ENCODE measurements around the gene SELENBP1.
"Not testable (repeated sequence)": the region's sequence is repeated elsewhere in the genome, so short reads cannot be mapped to it uniquely, and the experiment has no call there.

Gene SELENBP1

GRCh38 chr1:151377150-151377884 is 4.8 kb upstream of the SELENBP1 start:
- no peak for FAIRE-seq

GRCh38 chr1:151373196-151373595 is 691 bp upstream of the SELENBP1 start:
- no peak for FAIRE-seq

- no peak for FAIRE-seq
Observed at GRCh38 chr1:151371370-151372057, 991 bp downstream of the SELENBP1 start.

- no peak for FAIRE-seq
Observed at GRCh38 chr1:151370211-151370911, 2.1 kb downstream of the SELENBP1 start.

- FAIRE-seq, result no peak
Observed at GRCh38 chr1:151369621-151370048, 2.9 kb downstream of the SELENBP1 start.

GRCh38 chr1:151369302-151369610 is 3.2 kb downstream of the SELENBP1 start:
- FAIRE-seq, result no peak

GRCh38 chr1:151368393-151369301 is 3.9 kb downstream of the SELENBP1 start:
- no peak for FAIRE-seq

- FAIRE-seq, result no peak
Observed at GRCh38 chr1:151367658-151368392, 4.7 kb downstream of the SELENBP1 start.

GRCh38 chr1:151364996-151365395 is 7.5 kb downstream of the SELENBP1 start:
- no peak for FAIRE-seq

GRCh38 chr1:151362308-151363155 is 10.0 kb downstream of the SELENBP1 start:
- FAIRE-seq, result no peak

GRCh38 chr1:151361883-151362282 is 10.6 kb downstream of the SELENBP1 start:
- FAIRE-seq, result no peak

GRCh38 chr1:151356696-151357095 is 15.8 kb downstream of the SELENBP1 start:
- FAIRE-seq, result no peak

GRCh38 chr1:151352021-151352718 is 20.3 kb downstream of the SELENBP1 start:
- no peak for FAIRE-seq

- FAIRE-seq, result not testable (repeated sequence)
Observed at GRCh38 chr1:151350323-151350722, 22.2 kb downstream of the SELENBP1 start.

GRCh38 chr1:151347523-151348246 is 24.8 kb downstream of the SELENBP1 start:
- no peak for FAIRE-seq

GRCh38 chr1:151346769-151347522 is 25.6 kb downstream of the SELENBP1 start, which contains the start of gene RFX5:
Gene RFX5 (minus strand): TSS chr1:151347252. CDS start chr1:151346320, 932 bp downstream.
- peak; percentile 98 for FAIRE-seq

- FAIRE-seq, result no peak
Observed at GRCh38 chr1:151346082-151346768, 26.3 kb downstream of the SELENBP1 start.

- FAIRE-seq, result no peak
Observed at GRCh38 chr1:151344291-151344690, 28.2 kb downstream of the SELENBP1 start.

Measured in endometrium (tissue), 2 donors.